GM18861 (cell line): ENCODE measurements around the gene GALR1.
"Not testable (repeated sequence)": the region's sequence is repeated elsewhere in the genome, so short reads cannot be mapped to it uniquely, and the experiment has no call there.

Experiments
- ATAC-seq: cut with Tn5 transposase; IDR thresholded peaks from one replicate; pipeline ENCODE4 v1.9.1; 2021; ENCODE audit not compliant: unreplicated experiment

Gene GALR1

DNA sequence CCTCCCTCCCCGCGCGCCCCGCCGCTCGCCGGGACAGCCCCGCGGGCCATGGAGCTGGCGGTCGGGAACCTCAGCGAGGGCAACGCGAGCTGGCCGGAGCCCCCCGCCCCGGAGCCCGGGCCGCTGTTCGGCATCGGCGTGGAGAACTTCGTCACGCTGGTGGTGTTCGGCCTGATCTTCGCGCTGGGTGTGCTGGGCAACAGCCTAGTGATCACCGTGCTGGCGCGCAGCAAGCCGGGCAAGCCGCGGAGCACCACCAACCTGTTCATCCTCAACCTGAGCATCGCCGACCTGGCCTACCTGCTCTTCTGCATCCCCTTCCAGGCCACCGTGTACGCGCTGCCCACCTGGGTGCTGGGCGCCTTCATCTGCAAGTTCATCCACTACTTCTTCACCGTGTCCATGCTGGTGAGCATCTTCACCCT is 865 bp downstream of the GALR1 start:
- ATAC-seq: no peak

DNA sequence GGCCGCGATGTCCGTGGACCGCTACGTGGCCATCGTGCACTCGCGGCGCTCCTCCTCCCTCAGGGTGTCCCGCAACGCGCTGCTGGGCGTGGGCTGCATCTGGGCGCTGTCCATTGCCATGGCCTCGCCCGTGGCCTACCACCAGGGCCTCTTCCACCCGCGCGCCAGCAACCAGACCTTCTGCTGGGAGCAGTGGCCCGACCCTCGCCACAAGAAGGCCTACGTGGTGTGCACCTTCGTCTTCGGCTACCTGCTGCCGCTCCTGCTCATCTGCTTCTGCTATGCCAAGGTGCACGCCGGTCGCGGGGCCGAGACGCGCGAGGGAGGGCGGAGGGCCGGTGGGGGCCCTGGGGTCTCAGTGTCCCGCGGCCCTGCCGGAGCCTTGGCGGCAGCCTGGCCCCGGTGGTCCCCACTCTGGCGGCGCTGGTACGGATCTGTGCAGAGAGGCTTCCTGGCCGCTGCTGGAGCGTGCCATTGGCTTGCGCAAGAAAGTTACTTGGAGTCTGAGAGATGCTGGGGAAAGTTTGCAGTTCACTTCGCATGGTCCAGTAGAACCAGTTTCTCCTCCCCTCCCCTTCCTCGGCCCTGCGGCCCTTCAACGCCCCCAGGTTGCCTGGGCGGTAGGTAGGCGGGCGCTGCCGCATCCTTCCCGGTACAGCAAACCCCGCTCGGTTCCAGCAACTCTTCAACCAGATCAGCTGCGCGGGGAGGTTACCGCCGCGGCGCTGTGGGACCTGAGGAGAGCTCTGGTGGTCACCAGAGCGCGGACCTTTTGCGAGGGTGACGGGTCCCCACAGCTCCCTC is 1.5 kb downstream of the GALR1 start:
- ATAC-seq: no peak

DNA sequence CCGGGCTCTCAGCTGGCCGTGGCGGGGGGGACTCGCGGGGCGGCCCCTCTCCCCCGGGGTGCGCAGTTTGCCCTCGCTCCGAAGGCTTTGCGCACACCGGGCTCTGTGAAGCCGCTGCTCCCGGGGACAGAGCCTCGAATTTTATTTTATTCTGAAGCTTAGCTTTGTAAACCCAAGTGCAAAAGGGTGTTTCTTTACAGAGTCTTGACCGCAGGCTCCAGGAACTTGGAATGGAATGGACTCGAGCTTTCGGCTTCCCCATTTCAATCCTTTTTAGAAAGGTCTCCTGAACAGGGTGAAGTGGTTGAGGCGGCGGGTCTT is 2.0 kb downstream of the GALR1 start:
- no peak for ATAC-seq

DNA sequence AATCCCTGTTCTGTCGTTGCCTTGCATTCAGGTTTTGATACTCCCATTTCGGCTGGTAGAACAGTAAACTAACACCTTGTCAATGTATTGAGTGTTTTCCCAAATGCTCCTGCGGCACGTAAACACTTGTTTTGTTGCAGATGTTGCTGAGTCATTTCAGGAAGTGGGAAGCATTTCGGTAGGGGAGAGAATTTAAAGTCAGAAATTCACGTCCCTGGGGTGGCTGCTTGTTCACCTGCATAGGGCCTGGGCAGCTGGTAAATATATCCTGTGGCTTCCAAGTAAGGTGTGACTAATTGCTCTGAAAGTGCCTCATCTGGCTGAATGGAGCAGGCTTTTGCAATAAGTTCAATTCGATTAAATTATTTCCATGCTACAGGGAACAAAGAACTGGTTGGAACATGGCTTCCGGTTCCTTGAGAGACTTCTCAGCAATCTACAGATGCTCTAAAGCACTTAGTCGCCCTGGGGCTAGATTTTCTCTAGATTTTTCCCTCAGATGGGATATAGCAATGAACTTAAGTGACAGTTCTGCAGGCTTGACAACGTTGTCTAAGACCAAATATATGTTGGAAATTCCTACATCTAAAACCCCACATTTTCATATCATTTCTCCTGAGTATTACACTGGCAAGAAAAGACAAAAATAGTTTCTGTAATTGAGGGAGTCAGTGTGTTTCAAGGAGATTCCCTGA is 5.2 kb downstream of the GALR1 start:
- ATAC-seq: no peak

DNA sequence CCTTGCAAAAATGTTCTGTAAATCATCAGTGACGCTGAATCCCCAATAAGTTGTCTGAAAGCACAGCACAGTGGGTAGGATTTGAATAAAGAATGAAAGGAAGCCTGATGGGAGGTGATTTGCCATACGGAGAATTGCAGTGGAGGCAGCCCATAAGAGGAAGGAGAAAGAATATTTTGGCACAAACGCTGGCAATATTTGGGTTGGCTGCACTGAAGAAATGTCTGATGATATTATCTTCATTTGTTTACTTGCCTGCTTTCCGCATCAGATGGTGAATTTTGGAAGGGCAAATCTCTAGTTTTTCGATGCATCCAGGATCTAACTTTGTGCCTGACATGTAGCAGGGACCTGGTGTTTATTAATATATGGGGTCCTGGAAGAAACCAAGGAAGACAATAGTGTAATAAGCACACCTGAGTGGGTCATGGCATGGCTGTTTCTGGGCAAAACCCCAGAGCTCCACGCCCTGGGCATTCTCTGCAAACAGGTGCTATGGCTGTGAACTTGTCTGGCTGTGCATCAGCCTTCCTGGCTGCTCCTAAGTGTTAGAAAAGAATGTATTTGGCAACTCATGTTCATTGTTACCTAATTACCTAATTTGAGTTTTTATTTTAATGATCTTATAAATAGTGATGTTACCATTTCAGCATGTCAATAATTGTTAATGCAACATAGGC is 5.9 kb downstream of the GALR1 start:
- no peak for ATAC-seq

DNA sequence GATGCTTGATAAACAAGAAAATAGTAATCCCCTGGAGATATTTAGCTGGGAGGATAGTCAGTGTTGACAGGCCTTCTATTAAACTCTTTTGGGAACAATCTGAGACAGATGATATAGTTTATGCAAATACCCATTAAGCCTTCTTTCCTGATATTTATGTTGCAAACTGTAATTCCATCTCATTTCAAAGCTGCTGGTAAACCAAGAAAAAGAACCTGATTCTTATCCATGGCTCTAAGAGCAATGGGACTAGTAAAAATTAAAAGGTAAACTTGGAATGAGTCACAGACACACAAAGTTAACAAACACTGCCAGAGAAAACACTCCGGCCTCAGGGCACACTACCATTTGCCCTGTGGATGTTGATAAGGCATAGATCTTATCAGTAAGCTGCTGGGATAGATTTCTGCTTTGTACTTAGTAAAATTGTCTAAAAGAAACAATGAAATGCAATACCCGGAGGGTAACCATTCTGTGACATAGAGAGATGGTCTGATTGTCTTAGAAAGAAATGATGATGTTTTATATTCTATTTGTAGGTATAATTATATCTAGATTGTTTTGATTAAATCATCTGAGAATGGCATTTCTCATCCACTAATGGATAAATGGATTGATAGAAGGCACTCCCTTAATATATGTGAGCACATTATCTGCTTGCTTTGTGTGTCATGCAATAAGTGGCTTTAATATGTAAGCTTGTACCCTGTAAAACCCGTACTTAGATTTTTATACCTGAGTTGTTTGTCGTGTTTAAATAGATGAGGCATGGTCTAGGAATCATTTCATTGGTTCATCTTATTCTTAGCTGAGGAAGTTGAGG is 13.2 kb downstream of the GALR1 start:
- ATAC-seq: no peak

DNA sequence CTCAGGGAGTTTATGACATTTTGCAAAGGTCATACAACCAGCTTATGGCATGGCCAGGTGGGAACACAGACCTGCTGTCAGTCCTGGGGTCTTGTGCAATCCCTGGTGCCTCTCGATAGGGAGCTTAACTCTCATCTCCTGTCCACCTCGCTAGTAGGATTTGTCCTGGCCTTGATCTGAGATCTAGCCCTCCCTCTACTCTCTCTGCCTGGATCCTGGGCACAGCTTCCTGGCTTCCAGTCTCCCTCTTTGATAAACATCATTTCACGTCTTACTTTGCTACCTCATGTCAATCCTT is 13.8 kb downstream of the GALR1 start:
- ATAC-seq: no peak

DNA sequence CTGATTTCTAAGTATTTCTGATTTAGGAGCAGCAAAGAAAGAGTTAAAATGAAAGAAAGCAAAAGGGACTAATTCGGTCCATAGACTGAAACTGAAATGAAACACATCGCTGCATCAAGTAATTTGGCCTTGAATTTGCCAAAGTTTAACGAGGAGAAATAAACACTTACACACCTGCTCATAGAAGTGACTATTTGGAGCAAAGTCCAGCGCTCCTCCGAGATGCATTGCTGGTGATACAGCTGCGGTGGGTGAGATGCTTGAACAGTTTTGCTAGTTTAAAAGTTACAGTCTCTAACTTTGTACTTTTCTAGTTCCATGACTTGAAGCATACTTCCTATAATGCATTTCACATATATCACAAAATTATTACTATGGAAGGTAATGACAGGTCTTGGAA is 18.3 kb downstream of the GALR1 start:
- ATAC-seq: no peak

DNA sequence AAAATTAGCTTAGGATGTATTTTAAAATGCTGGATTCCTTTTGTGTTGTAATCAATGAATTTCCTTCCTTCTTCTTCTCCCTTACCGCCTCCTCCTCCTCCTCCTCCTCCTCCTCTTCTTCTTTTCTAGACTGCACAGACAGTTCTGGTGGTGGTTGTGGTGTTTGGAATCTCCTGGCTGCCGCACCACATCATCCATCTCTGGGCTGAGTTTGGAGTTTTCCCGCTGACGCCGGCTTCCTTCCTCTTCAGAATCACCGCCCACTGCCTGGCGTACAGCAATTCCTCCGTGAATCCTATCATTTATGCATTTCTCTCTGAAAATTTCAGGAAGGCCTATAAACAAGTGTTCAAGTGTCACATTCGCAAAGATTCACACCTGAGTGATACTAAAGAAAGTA is 18.8 kb downstream of the GALR1 start:
- ATAC-seq: no peak

DNA sequence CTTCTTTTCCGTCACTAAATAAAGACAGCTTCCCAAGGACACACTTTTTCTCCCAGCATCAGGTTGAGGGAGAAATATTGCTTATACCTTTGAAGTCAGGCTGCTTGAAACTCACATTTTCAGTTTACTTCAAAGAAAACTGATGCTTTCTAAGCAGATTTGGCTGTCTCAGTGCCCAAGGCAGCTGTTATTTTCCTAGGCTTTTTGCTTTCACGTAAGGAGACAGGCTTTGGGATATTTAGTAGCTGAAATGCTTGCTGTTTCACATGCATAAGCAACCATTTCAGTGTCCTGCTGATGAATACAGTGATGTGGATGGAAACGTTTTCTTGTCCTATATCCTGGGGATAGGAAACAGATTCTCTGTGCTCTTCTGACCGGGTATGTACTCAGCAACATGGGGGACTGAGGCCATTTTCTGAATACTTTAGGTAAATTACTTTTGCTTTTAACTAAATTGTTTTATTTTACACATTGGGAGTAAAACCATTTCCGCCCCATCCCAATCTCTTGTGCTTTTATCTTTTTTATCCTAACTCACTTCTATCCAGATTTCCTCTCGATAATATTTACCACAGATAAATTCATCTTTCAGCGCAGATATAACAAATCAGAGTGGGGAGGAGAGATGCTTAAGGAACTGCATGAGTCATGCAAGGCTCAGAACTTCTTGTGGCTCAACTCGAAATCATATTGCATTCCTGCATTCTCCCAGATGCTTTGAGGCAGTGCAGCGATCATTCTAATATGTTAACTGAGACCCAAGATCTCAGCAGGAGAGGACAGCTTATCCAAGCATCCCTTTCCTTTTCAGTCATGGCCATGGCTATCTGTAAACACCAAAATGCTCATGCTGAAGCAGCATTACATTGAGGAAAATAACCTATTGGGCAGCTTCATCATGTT is 22.2 kb downstream of the GALR1 start:
- ATAC-seq: no peak

DNA sequence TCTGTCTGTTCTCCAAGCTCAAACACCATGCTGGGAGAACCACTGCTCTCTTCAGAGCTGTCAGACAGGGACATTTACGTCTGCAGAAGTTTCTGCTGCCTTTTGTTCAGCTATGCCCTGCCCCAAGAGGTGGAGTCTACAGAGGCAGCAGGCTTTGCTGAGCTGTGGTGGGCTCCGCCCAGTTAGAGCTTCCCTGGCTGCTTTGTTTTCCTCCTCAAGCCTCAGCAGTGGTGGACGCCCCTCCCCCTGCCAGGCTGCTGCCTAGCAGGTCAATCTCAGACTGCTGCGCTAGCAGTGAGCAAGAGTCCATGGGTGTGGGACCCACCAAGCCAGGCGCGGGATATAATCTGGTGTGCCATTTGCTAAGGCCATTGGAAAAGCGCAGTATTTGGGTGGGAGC is 41.2 kb downstream of the GALR1 start:
- not testable (repeated sequence) for ATAC-seq

DNA sequence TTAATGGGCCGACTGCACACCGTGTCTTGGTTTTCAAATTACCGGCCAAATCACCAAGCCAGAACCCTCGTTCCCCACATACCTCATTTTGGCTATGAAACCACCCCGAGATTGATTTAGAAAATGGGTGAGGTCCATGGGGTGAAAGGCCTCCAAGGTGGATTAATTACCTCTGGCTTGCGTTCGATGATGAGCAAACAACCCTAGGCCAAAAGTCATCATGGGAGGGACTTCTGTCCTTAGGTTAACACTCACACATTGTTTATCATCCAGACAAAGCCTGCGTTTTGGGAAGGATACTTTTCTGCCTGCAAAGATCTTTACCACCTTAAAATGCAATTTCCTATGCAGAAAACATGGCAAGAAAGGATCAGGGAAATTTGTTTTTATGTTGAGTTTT is 48.5 kb downstream of the GALR1 start:
- ATAC-seq: no peak

DNA sequence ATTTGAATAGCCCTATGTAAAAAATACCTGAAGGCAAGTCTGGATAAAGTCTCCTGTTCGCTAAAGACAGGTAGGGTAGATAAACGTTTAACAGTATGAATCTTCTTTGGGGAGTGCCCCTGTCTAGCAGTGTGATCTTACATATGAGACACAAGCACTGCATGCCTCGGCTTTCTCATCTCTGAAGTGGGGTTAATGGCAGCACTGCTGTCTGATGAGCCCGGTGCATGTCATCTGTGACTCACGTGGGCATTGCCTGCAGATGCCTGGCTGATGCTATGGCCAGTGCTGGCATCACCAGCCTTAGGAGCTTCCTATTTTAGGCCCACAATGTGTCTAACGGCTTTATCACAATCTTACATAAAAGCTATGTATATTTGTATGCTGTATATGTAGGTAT is 50.1 kb downstream of the GALR1 start:
- no peak for ATAC-seq

DNA sequence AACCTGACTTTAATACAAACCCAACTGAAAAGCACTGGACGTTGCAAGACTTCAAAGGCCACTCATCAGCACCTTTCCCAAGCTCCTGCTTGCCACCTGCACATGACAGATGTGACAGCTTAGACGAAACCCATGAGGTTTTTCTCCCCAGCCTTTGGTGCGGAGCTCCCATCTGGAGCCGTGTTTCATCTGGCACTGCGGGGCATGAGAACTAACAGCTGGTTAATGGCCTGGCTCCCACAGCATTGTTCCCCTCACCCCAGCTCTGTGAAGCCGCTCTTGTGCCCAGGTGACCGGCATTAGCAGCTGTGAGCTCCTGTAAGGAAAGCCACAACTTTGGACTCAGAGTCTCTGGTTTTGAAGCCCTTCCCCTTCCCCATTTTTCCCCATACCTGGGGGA is 50.9 kb downstream of the GALR1 start:
- ATAC-seq: no peak

DNA sequence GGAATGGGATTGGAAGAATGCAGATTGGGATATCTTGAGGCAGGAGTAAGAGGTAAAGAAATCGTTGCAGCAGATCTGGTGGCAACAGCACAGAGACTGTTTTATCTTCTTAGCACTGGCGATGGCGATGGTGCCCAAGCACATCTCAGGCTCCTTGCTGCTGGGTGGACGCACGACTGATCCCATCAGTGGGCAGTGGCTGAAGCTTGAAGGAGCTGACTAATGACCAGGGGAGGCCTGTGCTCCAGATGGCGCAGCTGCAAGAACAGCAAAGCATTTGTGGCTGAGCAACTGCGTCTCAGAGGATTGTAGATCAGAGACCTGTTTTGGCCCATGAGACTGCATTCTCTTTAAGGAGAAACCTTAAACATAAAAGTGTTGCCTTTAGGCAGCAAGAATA is 54.6 kb downstream of the GALR1 start:
- no peak for ATAC-seq

DNA sequence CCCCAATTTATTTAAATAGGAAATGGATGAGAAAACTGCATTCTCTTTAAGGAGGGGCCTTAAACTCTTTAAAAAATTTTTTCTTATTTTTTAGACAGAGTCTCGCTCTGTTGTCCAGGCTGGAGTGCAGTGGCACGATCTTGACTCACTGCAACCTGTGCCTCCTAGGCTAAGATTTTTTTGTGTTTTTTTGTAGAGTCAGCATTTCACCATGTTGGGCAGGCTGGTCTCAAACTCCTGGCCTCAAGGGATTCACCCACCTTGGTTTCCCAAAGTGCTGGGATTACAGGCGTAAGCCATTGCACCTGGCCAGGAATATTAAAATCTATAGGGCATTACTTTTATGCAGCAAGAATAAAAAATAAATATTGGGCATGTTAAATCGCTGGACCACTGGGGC is 56.0 kb downstream of the GALR1 start:
- no peak for ATAC-seq

DNA sequence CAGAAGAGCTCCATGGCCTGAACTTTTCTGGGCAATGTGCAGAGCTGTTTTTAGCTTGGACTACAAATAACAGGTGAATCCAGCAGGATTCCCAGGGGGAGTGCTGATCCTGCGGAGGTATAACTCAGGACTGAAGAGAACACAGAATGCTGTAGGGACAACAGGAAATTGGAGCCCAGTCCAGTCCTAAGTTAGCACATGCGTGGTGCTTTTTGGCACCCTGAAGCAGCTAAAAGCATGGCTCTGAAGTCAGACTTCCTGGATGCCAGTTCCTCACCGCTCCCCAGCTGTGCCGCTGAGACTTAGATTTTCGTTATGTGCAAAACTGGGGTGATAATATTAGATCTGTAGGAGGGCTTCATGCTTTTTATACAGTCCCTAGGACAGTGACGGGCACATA is 58.6 kb downstream of the GALR1 start:
- ATAC-seq: no peak

DNA sequence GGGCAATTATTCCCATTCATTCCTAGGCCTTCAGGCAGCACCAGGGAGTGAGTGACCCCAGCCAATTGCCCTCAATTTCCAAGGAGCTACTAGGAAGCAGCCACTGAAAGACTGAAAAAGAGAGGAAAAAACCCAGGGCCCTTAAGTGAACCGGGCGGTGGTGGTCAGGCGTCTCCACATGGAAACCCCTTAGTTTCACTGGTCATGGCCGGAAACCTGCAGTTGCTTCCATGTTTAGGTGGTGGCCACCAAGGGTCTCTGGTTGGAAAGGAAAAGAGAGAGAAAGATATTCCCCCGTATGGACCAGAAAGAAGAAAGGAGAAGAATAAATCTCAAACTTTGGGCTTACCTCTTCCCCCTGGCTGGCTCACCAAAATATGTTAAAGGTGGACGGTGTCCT is 64.9 kb downstream of the GALR1 start:
- no peak for ATAC-seq

DNA sequence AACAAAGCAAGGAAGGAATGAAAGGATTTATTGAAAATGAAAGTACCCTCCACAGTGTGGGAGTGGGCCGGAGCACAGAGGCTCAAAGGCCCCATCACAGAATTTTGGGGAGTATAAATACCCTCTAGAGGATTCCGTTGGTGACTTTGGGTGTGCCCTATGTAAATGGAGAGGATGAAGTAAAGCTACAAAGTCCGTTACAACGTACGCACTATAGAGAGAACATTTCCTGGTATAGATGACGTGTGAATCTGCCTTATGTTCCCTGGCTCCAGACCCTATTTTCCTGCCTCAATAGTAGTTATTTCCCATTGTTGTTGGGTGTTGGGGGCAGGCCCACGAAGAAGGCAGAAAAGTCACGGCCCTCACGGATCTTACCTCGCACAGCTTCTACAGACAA is 65.3 kb downstream of the GALR1 start:
- ATAC-seq: no peak

DNA sequence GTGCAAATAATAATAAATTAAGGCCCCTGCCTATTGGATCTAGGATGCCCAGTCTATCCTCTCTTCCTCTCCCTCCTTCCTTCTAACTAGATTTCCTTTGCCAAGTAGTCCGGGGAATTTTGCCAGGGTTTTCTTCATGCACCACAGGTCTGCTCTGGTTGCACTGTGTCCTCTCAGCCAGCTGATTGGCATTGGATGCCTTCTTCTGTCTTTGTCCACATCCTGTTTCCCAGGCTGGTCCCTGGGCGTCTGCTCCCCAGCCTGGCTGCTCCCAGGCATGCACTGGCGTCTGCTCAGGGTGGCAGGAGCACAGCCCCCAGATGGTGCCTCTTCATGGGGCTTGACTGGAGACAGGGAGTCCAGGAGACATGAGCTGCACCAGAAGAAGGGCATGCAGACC is 66.4 kb downstream of the GALR1 start:
- no peak for ATAC-seq

DNA sequence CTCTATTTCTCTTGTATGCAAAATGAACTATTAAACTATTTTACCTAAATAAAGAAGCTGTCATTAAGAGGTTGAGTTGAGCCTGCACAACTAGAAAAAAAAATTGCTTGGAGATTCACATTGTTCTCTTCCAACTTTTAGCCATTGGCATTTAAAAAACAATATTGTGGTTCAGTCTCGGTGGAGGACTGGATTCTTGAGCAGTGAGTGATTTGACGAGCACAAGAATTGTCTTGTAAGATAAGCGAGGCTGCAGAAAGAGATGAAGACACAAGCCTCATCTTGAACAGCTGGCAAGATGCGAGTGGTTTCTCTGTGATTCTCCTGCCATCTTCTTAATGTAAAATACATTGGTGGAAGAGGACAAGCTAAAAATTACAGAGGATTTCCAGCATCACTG is 67.0 kb downstream of the GALR1 start:
- ATAC-seq: no peak
